SK-N-SH (cell line): ENCODE results near the gene CGN. TPM values are rescaled to one million over a fixed set of nuclear protein-coding genes. Genes with fewer than 3 reads are reported as not detected.

Experiments
- CTCF ChIA-PET: fragments of 300-600, 350-600 bp; formaldehyde crosslinking; extraction: SDS; loops from one replicate; lab custom pipeline; 2021; lab: Yijun Ruan, JAX
- POLR2A ChIA-PET: fragments of 350-600 bp; sonication (Branson Sonifier 250); formaldehyde crosslinking; extraction: SDS; loops from one replicate; lab custom pipeline; 2020; ENCODE audit warnings: antibody characterized with exemption, inconsistent platforms; lab: Yijun Ruan, JAX
- DNase-seq: peaks from one replicate; pipeline ENCODE4 v3.0.0; 2012
- H2AFZ ChIP-seq: fragments of 200-600 bp; sonication (generic); 2 replicates; pipeline ENCODE4 v1.8.1; 2016; ENCODE audit warnings: antibody characterized with exemption, mild to moderate bottlenecking, low read depth
- H3F3A ChIP-seq: fragments of 200-600 bp; sonication (generic); replicated peaks from 2 replicates; pipeline ENCODE3; 2016; ENCODE audit warnings: antibody characterized with exemption, mild to moderate bottlenecking; ENCODE audit not compliant: insufficient read depth
- H3K27ac ChIP-seq, 2 experiments: fragments of 200-500 bp in 1 of 2; fragments of 200-600 bp in 1 of 2; sonication (Bioruptor generic) in 1 of 2; sonication (generic), shearing (Covaris generic) in 1 of 2; 2 replicates each; pipeline versions ENCODE4 v1.5.1 to v1.6.1; 2014 to 2016; ENCODE audit warnings: low read depth in 2 of 2, inconsistent platforms in 1 of 2, low read length in 1 of 2, mild to moderate bottlenecking in 1 of 2, mixed read lengths in 1 of 2
- H3K27me3 ChIP-seq: fragments of 200-600 bp; sonication (generic), shearing (Covaris generic); 2 replicates; pipeline ENCODE4 v1.6.1; 2016; ENCODE audit warnings: mixed run types; ENCODE audit not compliant: insufficient read depth
- H3K36me3 ChIP-seq, 2 experiments: fragments of 200-500 bp in 1 of 2; fragments of 200-600 bp in 1 of 2; sonication (Bioruptor generic) in 1 of 2; sonication (generic) in 1 of 2; replicated peaks in 1 of 2; 2 replicates each; pipeline versions ENCODE3 to v1.5.1; 2014 to 2016; ENCODE audit warnings: low read length in 1 of 2, mild to moderate bottlenecking in 1 of 2; ENCODE audit not compliant: insufficient read depth in 2 of 2, control insufficient read depth in 1 of 2
- H3K4me1 ChIP-seq, 2 experiments: fragments of 200-500 bp in 1 of 2; fragments of 200-600 bp in 1 of 2; sonication (Bioruptor generic) in 1 of 2; sonication (generic), shearing (Covaris generic) in 1 of 2; 2 replicates each; pipeline versions ENCODE4 v1.5.1 to v1.6.1; 2014 to 2016; ENCODE audit warnings: low read depth in 1 of 2, low read length in 1 of 2, mixed run types in 1 of 2; ENCODE audit not compliant: insufficient read depth in 2 of 2, control insufficient read depth in 1 of 2
- H3K4me2 ChIP-seq: fragments of 200-600 bp; sonication (generic), shearing (Covaris generic); 2 replicates; pipeline ENCODE4 v1.6.1; 2017; ENCODE audit warnings: mixed run types
- H3K4me3 ChIP-seq, 2 experiments: fragments of 200-500 bp in 1 of 2; fragments of 200-600 bp in 1 of 2; sonication (Bioruptor generic) in 1 of 2; sonication (generic), shearing (Covaris generic) in 1 of 2; 2 replicates each; pipeline versions ENCODE4 v1.5.1 to v1.8.1; 2014 to 2016; ENCODE audit warnings: low read depth in 2 of 2, inconsistent platforms in 1 of 2, low read length in 1 of 2, mild to moderate bottlenecking in 1 of 2, mixed read lengths in 1 of 2, moderate library complexity in 1 of 2
- H3K79me2 ChIP-seq: fragments of 200-600 bp; sonication (generic); 2 replicates; pipeline ENCODE4 v1.8.1; 2017; ENCODE audit warnings: mild to moderate bottlenecking; ENCODE audit not compliant: insufficient read depth
- H3K9ac ChIP-seq: fragments of 200-600 bp; sonication (generic); 2 replicates; pipeline ENCODE4 v1.6.1; 2017; ENCODE audit warnings: mixed run types
- H3K9me2 ChIP-seq: fragments of 200-600 bp; sonication (generic); 2 replicates; pipeline ENCODE4 v1.6.1; 2017; ENCODE audit warnings: mixed run types
- H3K9me3 ChIP-seq: fragments of 200-600 bp; sonication (generic); 2 replicates; pipeline ENCODE4 v1.6.1; 2017; ENCODE audit warnings: mixed run types, mild to moderate bottlenecking, moderate library complexity
- H4K20me1 ChIP-seq: fragments of 200-600 bp; sonication (generic); 2 replicates; pipeline ENCODE4 v1.6.1; 2017; ENCODE audit warnings: mild to moderate bottlenecking, mixed run types; ENCODE audit not compliant: insufficient read depth
- CTCF ChIP-seq: fragments of 200-600 bp; sonication (generic); IDR thresholded peaks from 2 replicates; pipeline ENCODE4 v1.6.1; 2017; ENCODE audit warnings: antibody characterized with exemption, mild to moderate bottlenecking, moderate library complexity
- EP300 ChIP-seq, 2 experiments: IDR thresholded peaks; 2 replicates each; pipeline versions ENCODE4 v1.4.0 to v1.6.1; 2012; ENCODE audit warnings: borderline replicate concordance in 1 of 2, low read depth in 1 of 2, low read length in 1 of 2
- FOXJ3 ChIP-seq: sonication (generic); formaldehyde crosslinking; IDR thresholded peaks from 2 replicates; pipeline ENCODE4 v1.5.1; 2020; ENCODE audit warnings: mild to moderate bottlenecking, missing genetic modification reagents
- FOXM1 ChIP-seq: IDR thresholded peaks from 2 replicates; pipeline ENCODE4 v1.4.0; 2012; ENCODE audit warnings: low read depth, mild to moderate bottlenecking
- GABPA ChIP-seq: IDR thresholded peaks from 2 replicates; pipeline ENCODE4 v1.4.0; 2012; ENCODE audit warnings: low read depth, mild to moderate bottlenecking
- NFIC ChIP-seq: IDR thresholded peaks from 2 replicates; pipeline ENCODE4 v1.4.0; 2012; ENCODE audit warnings: borderline replicate concordance
- NRF1 ChIP-seq: IDR thresholded peaks from 2 replicates; pipeline ENCODE4 v1.6.1; 2012; ENCODE audit warnings: low read depth, mild to moderate bottlenecking, low read length
- RAD21 ChIP-seq: IDR thresholded peaks from 2 replicates; pipeline ENCODE4 v1.6.1; 2012; ENCODE audit warnings: mild to moderate bottlenecking, low read length
- RCOR1 ChIP-seq: fragments of 150-350 bp; IDR thresholded peaks from 2 replicates; pipeline ENCODE4 v1.6.1; 2017; ENCODE audit warnings: antibody characterized with exemption, low read length
- REST ChIP-seq: IDR thresholded peaks from 2 replicates; pipeline ENCODE4 v1.6.1; 2012; ENCODE audit warnings: mild to moderate bottlenecking, low read depth, low read length, moderate library complexity
- RFX5 ChIP-seq: IDR thresholded peaks from 2 replicates; pipeline ENCODE4 v1.6.1; 2012; ENCODE audit warnings: mild to moderate bottlenecking, improper control_type of control experiment, low read length
- SIN3A ChIP-seq: IDR thresholded peaks from 2 replicates; pipeline ENCODE4 v1.6.1; 2012; ENCODE audit warnings: low read depth, mild to moderate bottlenecking, low read length, moderate library complexity, borderline replicate concordance
- TAF1 ChIP-seq: IDR thresholded peaks from 2 replicates; pipeline ENCODE4 v1.6.1; 2012; ENCODE audit warnings: low read depth, mild to moderate bottlenecking, low read length, moderate library complexity, borderline replicate concordance
- TEAD4 ChIP-seq: IDR thresholded peaks from 2 replicates; pipeline ENCODE4 v1.4.0; 2012; ENCODE audit warnings: mild to moderate bottlenecking, borderline replicate concordance; ENCODE audit not compliant: insufficient read depth
- USF1 ChIP-seq: IDR thresholded peaks from 2 replicates; pipeline ENCODE4 v1.4.0; 2012; ENCODE audit warnings: low read depth, borderline replicate concordance
- YY1 ChIP-seq: IDR thresholded peaks from 2 replicates; pipeline ENCODE4 v1.4.0; 2012; ENCODE audit warnings: low read depth, mild to moderate bottlenecking
- WGBS: methylation state at CpG from one replicate; pipeline ENCODE4 v1.1.6; 2017; ENCODE audit warnings: low lambda C conversion rate; 5-methylcytosine and 5-hydroxymethylcytosine counted together
- polyA plus RNA-seq, 3 experiments: library from polyadenylated mRNA; depleted of rRNA; stranded (reverse); fragments of >200 nt; gene quantifications; 2 replicates each; pipeline ENCODE4 v1.2.3, GENCODE V29; 2012
- TF ChIP-seq, protein P1 (sequence below): fragments of 150-350 bp; IDR thresholded peaks from 2 replicates; pipeline ENCODE4 v1.6.1; 2016; ENCODE audit warnings: mild to moderate bottlenecking, low read depth, low read length
- TF ChIP-seq, protein P2 (sequence below): IDR thresholded peaks from 2 replicates; pipeline ENCODE4; 2012
- TF ChIP-seq, protein P3 (sequence below): IDR thresholded peaks from 2 replicates; pipeline ENCODE4 v1.4.0; 2012; ENCODE audit warnings: low read depth
- TF ChIP-seq, protein P4 (sequence below): IDR thresholded peaks from 2 replicates; pipeline ENCODE4 v1.4.0; 2012; ENCODE audit warnings: low read depth, borderline replicate concordance

CGN gene
- polyA plus RNA-seq, 1 of the 3 experiments (the other 2 are of a cell fraction), result 0.36 TPM

DNA sequence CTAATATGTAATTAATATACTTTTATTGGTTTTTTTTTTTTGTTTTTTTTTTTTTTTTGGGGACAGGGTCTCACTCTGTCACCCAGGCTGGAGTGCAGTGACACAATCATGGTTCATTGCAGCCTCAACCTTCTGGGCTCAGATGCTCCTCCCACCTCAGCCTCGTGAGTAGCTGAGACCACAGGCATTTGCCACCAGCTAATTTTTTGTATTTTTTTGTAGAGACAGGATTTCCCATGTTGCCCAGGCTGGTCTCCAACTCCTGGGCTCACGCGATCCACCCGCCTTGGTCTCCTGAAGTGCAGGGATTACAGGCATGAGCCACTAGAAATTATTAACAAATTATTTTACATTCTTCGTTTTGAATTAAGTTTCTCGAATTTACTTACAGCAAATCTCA lies 35.1 kb upstream of the CGN start (continued):
- TF ChIP-seq CTCF, result no peak
- TF ChIP-seq NFIC, result no peak
- no peak for TF ChIP-seq RCOR1
- TF ChIP-seq RAD21, result no peak
- no peak for TF ChIP-seq RFX5
- no peak for TF ChIP-seq YY1
- TF ChIP-seq FOXJ3 (CRISPR knock-in tag), result no peak
- no peak for TF ChIP-seq SIN3A
- no peak for TF ChIP-seq EP300 (IDR thresholded peaks at IDR 0.05; ENCODE audit: borderline replicate concordance in 1 of 2, low read depth in 1 of 2, low read length in 1 of 2)

GRCh38 chr1:151477066-151477465 lies 34.1 kb upstream of the CGN start:
- Histone ChIP-seq H3K27me3 (no peaks in the 10 kb centered on the region), H3K36me3 (no peaks in the 10 kb centered on the region), H3K79me2 (no peaks in the 10 kb centered on the region), H3F3A (peaks cover 3% of the 10 kb centered on the region), H3K9me2 (no peaks in the 10 kb centered on the region), H3K9me3 (no peaks in the 10 kb centered on the region), H3K4me2 (no peak overlapping the region), H4K20me1 (no peaks in the 10 kb centered on the region), H3K4me3 (no peak overlapping the region)
- 71% methylated on average over 3 of the region's 3 CpGs for WGBS
- POLR2A ChIA-PET, result no interaction called here
- no peak for TF ChIP-seq GABPA
- TF ChIP-seq RFX5, result no peak
- TF ChIP-seq FOXJ3 (CRISPR knock-in tag), result no peak
- TF ChIP-seq USF1, result no peak
- TF ChIP-seq NRF1, result no peak
- no peak for TF ChIP-seq SIN3A
- TF ChIP-seq TAF1, result no peak
- TF ChIP-seq, protein P1, sequence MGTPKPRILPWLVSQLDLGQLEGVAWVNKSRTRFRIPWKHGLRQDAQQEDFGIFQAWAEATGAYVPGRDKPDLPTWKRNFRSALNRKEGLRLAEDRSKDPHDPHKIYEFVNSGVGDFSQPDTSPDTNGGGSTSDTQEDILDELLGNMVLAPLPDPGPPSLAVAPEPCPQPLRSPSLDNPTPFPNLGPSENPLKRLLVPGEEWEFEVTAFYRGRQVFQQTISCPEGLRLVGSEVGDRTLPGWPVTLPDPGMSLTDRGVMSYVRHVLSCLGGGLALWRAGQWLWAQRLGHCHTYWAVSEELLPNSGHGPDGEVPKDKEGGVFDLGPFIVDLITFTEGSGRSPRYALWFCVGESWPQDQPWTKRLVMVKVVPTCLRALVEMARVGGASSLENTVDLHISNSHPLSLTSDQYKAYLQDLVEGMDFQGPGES, result no peak
- TF ChIP-seq, protein P2, sequence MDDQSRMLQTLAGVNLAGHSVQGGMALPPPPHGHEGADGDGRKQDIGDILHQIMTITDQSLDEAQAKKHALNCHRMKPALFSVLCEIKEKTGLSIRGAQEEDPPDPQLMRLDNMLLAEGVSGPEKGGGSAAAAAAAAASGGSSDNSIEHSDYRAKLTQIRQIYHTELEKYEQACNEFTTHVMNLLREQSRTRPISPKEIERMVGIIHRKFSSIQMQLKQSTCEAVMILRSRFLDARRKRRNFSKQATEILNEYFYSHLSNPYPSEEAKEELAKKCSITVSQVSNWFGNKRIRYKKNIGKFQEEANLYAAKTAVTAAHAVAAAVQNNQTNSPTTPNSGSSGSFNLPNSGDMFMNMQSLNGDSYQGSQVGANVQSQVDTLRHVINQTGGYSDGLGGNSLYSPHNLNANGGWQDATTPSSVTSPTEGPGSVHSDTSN, result no peak
- TF ChIP-seq RAD21, result no peak
- no peak for TF ChIP-seq RCOR1
- TF ChIP-seq, protein P3, sequence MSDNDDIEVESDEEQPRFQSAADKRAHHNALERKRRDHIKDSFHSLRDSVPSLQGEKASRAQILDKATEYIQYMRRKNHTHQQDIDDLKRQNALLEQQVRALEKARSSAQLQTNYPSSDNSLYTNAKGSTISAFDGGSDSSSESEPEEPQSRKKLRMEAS, result no peak
- TF ChIP-seq FOXM1, result no peak
- no peak for TF ChIP-seq NFIC
- TF ChIP-seq, protein P4, sequence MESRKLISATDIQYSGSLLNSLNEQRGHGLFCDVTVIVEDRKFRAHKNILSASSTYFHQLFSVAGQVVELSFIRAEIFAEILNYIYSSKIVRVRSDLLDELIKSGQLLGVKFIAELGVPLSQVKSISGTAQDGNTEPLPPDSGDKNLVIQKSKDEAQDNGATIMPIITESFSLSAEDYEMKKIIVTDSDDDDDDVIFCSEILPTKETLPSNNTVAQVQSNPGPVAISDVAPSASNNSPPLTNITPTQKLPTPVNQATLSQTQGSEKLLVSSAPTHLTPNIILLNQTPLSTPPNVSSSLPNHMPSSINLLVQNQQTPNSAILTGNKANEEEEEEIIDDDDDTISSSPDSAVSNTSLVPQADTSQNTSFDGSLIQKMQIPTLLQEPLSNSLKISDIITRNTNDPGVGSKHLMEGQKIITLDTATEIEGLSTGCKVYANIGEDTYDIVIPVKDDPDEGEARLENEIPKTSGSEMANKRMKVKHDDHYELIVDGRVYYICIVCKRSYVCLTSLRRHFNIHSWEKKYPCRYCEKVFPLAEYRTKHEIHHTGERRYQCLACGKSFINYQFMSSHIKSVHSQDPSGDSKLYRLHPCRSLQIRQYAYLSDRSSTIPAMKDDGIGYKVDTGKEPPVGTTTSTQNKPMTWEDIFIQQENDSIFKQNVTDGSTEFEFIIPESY, result no peak
- TF ChIP-seq TEAD4, result no peak
- no peak for TF ChIP-seq REST
- TF ChIP-seq, all 33 proteins: peak for 0
- CTCF ChIA-PET, result interaction anchor here (0.9 to 1.2 kb wide), 2 partner anchors 12 to 58 kb away, joined by 3 read pairs; no protein-coding TSS in a partner anchor
- Histone ChIP-seq H2AFZ (no peak overlapping the region), H3K27ac (no peak overlapping the region), H3K9ac (no peak overlapping the region), H3K4me1 (no peaks in the 10 kb centered on the region; a peak in 1 of 4 replicates)
- no peak for DNase-seq
